GF-D8 (cell line): ENCODE measurements around the gene MED12L.

Source experiments
- DNase-seq: peaks from one replicate; lab custom pipeline; 2025; lab: John Stamatoyannopoulos, UW

Gene MED12L

DNA sequence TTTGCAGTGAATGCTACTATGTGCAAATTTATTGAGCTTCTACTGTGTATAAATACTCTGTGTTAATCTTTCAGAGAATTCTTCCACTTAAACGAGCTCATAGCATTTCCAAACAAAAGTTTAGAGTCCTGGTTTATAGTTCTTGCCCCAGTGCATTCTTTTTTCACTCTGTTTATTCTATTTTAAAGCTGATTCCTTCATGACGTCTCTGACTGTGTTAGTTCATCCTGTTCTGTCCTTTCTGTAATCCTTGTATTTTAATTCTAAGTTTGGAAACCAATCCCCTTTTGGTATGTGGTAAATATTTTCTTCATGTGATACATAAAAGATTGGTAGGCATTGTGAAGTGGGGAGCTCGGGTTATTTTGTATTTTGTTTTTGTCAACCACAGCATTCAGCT is 174.2 kb downstream of the MED12L start:
- DNase-seq: no peak

DNA sequence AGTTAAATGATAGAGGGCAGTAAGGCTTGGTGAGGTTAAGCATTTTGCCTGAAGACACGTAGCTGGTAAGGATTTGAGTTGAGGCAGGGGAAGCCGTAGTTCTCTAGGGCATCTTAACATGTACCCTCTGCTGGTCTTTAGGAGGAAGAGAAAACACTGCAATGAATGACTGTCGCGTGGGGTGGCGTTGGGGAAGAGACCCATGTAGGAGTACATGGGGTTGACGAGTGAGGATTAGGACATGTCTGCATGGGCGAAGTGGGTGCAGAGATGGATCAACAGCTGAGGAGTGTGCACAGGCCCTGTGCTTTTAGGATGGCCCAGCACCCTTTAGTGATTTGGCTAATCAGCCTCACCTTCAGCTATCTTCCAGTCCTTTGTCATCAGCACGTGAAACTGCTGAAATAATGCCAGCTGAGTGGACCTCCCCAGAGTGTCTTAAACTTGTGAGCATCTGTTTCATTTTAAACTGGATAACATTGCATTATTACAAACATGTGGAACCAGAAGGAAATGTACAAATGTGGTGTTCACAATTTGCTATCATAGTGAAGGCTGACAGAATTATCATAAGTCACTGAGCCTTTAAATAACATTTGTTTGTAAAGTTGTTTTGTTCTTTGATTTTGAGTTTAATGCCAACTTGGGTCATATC is 177.5 kb downstream of the MED12L start:
- DNase-seq: no peak

DNA sequence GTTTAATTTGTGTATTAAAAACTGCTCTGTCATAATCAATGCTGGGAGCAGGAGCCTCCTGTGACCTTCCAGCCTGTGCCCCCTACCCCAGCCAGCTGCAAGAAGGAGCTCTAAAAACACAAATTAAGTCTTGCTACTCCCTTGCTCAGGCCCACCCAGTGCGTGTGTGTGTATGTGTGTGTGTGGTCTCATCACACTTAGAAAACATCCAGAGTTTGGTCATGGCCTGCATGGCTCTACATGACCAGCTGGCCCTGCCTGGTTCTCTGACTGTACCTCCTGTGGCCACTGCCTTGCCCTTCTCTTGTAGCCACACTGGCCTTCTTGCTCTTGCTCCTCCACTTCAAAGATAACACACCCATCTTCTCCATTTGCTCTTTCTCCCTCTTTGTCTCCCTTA is 179.1 kb downstream of the MED12L start:
- no peak for DNase-seq

DNA sequence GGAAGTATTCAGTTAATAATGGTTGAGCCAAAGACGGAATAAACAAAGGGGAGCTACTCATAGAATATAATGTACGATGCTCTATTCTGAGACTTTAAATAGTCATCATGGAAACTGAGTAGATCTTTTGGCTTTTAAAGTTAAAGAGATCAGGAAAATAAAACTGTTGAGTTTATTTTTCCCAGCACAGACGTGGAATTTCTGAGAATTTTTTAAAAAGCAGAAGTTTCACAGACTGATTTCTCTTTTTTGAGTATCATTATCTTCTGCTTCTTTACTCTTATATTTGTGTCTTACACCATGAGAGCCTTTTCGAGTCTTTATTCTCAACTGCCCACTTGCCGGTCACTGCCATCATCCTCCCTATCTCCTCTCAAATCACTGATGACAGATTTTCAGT is 179.7 kb downstream of the MED12L start:
- DNase-seq: peak; percentile 22

DNA sequence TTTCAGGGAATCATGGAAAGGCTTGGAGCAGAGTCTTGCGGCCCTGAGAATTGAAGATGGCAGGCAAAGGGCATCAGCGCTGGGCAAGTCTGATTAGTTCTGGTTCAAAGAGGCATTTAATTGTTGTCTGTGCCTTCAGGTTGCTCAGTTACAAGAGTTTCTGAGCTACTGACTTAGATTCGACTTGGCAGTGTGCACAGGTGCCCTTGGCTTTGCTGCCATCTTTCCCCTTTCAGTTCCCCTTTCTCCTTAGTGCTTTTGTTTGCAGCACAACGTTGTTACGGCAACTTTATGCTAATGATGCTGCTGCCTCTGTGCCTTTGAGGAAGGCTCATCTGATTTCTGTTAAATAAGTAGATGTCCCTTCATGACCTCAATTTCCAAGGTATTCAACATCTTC is 180.4 kb downstream of the MED12L start:
- DNase-seq: no peak

DNA sequence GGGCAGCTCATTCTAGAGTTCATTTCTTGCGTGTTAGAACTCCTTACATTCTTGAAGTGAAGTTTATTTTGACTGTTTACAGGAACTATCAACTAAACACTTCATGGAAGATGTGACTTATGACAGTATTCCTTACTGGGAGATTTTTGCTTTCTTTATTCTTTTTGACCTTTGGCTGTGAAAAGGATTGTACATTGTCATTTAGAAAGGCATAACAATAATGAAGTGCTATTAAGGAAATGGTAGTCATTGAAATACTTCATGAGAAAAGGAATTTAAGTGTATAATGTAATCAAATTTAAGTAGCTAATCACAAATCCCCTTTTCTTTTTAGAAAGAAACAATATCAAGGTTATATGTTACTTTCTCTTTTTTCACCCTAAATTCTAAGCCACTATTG is 181.6 kb downstream of the MED12L start:
- DNase-seq: no peak

DNA sequence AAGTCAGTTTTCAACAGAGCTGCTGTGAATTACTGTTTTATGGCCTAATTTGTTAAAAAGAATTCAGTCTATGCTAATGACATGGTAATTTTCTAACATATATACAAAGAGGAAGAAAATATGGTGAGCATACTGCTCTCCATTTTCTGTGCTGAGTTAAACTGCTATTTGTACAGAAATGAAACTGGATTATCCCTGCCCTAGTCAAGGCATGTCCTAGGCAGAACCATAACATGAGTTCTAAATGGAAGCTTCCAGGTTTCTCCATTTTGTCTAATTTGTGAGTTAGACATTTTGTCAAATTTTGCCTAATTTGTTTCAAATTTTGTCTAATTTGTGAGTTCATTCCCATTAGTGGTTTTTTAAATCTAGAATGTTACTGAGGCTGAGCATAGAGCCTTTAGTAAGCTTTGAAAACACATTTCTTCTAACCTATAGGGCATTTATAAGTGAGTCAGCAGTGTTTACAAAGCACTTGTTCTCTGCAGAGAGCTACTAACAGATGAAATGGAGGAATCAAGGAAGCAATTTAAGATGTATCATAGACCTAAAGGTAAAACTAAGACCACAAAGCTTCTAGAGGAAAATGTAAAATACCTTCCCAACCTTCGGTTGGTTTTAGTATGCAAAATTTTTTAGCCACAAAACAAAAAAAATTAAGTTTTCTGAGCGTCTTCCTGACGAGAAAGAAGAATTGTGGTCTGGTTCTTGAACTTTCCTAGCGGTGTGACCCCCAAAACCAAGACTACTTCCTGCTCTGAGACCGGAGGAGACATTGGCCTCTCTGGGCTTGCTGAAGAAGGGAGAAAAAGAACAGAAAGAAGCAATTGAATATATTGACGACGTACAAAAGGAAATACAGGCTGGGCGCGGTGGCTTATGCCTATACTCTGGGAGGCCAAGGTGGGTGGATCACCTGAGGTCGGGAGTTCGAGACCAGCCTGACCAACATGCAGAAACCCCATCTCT is 183.1 kb downstream of the MED12L start:
- DNase-seq: no peak

DNA sequence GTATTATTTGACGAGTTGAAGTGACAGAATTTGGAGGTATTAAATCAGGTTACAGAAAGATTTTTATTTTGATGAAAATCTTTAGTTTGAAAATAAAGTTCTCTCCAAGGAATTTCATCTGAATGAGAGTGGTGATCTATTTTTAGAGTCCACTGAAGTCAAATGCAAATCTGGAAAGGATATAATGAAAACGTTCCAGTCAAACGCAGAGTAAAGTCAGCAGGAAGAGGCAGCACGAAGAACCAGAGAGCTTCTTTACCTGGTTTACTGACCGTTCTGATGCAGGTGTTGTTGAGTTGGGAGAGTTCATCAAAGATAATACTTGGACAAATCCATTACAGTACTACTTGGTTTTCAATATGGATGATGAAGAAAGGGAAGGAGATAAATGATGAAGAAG is 184.2 kb downstream of the MED12L start:
- DNase-seq: no peak

DNA sequence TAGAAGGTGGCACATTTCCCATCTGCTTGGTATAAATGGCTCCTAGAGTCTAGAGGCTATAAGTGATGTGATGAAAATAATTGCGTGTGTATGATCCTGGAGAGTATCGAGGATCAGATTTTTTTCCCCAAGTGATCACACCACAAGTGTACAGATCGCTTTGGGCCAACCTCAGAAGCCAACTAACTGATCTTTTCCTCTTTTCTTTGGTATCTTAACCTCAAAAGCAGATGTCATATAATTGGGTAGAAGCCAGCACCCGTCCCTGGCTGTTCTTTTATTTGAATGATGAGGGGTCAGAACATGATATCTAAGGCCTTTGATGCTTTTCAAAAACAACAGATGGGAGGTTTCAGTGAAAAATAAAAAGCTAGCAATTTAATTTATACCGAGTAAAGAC is 189.6 kb downstream of the MED12L start:
- no peak for DNase-seq

DNA sequence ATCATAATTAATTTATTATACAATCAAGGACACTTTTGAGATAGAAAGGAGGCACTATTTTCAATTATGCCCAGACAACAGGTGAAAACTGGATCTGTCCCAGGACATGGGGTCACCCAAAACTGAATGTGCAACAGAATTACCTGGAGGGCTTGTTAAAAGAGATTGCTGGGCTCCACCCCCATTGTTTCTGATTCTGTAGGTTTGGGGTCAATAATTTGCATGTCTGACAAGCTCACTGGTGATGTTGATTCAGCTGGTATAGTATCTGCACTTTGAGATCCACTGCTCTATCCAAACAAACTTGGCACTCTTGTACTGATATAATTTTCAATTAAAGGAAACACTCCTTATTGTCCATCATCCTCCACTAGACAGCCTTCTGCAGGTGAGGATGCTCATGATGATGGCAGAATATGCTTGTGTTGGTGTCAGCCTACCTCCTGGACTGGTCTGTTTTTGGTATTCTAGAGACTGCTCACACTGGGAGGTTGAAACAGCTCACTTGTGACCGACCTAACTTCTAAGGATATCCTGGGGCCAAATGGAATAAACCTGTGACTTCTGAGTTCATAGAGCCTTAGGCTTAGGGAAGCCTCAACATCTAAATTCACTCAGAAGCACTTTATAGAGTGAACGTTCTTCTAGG is 190.7 kb downstream of the MED12L start:
- no peak for DNase-seq

DNA sequence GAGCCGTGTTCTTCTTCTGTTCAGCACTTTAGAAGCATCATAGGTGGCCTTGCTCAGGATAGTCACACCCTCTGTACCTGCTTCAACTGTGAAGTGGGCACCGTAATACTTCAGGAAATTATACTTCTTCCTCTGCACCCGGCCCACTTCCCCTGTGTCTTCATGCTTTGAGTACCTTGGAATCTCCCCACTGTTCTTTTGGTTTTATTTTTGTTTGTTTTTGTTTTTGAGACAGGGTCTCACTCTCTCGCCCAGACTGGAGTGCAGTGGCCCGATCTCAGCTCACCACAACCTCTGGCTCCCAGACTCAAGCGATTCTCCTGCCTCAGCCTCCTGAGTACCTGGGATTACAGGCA is 191.2 kb downstream of the MED12L start:
- no peak for DNase-seq

DNA sequence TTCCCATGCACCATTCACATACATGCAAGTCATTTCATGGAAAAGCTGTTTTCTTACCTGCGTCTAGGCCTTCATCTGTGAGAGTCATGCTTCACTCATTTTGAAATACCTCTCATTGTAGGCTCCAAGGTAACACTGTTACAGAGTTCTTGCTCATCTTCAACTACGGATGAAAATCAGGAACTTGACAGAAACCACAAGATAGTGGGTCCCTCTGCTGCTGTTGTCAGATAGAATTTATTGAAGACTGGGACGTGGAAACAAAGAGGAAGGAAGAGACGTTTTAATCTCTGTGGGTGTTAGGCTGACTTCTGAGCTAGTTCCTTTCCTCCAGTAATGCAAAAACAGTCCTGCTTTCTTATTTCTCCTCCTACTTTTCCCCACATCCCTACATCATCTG is 192.8 kb downstream of the MED12L start, which contains the start of gene P2RY14:
Gene P2RY14, minus strand, starts transcription at position 313 of the 400 bp plus-strand sequence. CDS start 64,226 bp downstream, outside the sequence.
- peak; percentile 79 for DNase-seq

DNA sequence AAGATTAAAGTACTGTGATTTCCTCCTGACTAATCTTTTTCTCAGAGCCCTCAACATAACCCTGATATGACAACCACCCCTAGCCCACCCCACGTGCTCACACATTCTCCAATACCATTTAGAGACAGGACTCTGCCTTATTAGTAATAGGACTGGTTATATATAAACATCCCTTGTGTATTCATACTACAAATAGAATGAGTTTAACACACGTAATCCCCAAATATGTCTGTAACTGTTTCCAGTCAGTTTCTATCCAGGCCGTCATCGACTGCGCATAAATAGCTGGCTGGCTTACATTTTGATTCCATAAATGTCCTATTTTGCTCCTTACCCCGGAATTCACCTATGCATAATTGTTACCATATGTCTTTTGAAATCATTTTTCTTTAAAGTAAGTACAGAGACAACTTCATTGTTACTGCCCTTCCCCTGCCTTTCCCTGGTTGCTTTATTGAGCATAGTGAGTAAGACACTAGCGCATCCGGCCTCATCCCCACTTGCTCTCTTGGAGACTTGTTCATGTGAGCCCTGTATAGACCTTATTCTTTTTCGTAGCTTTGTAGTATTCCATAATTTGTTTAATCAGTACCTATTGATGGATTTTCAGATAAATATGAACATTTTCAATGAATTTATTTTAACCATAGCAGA is 196.3 kb downstream of the MED12L start:
- no peak for DNase-seq

DNA sequence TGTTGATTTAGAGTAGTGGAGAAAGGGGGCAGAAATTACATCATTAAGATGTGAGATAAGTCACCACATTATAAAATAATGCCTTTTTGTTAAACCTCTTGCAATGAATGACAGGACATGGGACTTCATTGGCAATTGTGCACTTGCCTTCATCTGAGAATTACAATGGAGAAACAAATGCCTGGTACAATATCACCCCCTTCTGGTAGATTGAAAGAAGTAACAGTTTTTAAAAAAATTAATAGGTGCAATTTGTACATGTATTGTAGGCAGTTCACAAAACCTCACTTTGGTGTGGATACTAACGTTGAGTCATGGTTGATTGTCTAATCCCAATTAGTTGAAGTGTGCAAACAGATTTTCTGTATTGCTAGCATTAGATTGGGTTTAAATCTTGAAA is 197.5 kb downstream of the MED12L start:
- DNase-seq: peak; percentile 15

DNA sequence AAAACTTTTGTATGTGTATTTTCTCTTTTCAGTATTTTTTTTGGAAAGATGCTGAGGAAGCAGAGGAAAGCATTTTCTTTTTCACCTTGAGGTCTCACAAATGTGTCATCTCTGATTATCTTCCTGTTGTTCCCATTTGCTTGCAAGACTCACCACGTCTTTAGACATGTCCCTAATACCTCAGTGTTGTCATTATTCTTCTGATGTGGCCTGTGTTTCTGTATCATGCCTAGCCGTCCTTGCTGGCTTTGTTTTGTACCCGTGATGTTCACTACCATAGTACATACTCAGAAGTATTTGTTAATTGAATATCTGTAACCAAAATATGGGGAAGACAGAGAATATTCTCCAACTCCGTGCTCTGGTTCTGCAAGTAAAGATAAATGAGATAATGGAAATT is 197.9 kb downstream of the MED12L start:
- no peak for DNase-seq

DNA sequence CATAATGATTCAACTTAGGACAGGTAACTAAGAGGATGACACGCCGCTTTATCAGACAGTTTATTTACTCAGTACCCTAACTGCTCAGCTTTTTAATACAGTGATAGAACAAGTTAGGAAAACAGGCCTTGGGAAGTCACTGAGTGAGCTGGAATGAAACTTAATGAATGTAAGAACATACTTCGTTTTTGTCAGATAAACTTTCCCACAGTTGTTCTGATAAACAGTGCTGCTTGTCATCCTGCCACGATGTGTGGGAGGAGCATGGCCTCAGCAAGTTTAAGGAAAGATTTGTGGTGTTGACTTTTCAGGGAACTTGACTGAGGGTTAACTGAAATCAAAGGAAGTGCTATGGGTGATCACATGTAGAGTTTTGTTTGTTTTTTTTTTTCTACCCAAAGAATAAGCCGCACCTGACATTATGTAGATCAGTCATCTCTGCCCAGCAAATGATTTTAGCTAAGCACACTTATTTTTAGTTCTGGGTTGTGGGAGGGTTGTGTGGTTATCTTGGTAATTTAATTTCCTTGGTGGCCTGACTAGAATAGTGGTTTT is 198.5 kb downstream of the MED12L start:
- no peak for DNase-seq

DNA sequence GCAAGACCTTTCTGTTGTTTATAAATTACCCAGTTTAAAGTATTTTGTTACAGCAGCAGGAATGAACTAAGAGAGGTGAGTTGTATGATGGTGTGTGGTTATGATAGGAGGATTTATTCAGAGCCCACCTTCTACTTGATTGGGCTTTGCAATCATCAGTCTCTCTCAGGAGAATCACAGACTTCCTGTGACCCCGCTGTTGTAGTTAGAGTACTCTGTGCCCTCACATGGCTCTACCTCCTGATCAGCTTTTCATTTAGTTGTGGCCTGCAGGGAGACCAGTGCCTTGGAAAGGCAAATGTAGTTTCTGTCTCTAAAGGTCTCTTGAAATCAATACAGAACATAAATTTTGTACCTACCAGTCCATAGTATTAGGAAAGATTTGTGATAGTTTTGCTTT is 200.5 kb downstream of the MED12L start:
- no peak for DNase-seq

DNA sequence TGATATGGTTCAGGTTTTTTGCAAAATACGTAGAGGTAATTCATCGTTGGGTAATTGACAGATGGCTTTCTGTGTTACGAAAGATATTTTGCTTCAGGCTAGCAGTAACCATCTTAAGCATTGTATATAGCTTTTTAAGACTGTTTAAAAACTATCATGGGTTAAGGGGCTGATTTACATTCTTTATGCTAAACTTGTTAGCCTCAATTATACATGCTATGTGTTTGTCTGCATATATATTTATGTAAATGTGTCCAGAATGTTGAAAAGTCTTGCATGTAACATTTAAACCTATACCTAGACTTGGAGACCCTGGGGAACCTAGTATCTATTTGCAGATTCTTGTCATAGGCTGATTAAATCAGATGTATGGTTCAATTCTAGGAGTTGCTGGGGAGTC is 204.0 kb downstream of the MED12L start:
- no peak for DNase-seq

DNA sequence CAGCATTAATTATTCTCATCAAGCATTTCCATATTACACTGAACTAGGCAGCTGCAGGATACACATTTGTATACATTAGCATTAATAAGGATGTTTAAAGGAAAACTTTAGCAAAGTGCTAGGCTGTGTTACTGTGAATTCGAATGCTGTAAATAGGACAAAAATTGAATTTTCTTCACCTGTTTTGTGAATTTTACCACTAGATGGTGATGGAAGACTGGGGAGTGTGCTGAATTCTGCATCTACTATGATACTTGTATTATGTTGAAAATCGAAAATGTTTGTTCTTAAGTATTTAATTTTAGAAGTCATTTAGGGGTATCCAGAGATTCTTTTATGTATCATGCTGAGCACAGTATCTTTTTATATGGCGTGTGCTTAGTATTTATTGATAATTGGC is 205.2 kb downstream of the MED12L start:
- no peak for DNase-seq

DNA sequence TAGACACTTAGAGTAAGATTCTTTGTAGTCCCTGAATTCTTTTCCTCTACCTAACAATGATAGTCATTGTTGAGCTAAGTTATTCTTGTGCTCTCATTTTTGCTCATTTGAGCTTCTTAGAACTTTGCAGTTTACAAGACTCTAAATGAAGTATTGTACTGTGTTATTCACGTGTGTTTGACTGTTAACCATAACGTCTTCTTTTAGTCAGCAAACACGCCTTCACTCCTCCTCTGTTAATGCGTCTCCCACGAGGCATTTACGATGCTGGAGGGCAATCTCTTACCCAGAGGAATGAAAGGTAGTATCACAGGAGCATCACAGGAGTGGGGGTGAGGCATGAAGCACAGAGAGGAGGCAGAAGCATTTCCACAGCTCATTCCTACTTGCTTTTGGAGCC is 207.7 kb downstream of the MED12L start:
- no peak for DNase-seq

DNA sequence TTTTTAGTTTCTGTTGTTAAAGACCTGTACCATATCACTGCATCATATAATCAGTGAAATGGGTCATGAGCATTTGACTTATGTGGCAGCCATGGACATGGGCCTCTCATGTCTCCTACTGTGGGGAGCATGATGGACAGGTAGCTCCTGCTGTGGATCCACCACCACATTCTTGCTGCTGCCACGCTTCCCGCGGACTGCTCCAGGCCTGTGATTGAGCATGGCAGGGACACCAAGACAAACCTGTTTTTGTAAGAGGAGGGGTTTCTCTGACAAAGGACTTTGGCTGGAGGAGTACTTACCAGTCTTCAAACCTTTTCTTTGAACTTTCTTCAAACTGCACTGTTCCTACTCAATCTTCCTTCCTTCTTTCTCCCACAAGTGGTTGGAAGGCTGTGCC is 210.8 kb downstream of the MED12L start:
- DNase-seq: no peak

DNA sequence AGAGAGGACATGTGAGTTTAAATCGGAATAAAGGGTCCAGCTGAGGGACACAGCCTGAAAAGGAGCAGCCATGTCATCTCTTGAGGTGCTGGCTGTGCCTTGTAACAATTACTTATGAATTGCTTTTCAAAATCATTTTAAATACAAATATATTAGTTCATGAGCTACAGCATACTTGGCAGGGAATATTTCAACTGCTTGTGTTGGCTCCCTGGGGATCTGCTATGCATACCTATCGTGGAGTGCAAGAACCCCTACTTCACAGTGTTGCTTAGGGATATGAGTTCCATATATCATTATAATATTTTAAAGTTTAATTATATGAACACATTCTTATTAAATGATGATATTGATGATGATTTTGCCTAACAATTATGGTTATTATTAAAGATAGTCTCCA is 212.0 kb downstream of the MED12L start:
- no peak for DNase-seq
